GM12891 (cell line): ENCODE data around the gene HCN1.
"Not testable (repeated sequence)": the region's sequence is repeated elsewhere in the genome, so short reads cannot be mapped to it uniquely, and the experiment has no call there.

Experiments
- DNase-seq: peaks from one replicate; pipeline ENCODE4 v3.0.0; 2011; ENCODE audit warnings: low spot score; ENCODE audit not compliant: insufficient read length
- FAIRE-seq: peaks from 2 replicates; lab custom pipeline; 2011; peaks lifted over from hg19 to GRCh38; lab: Jason Lieb, UNC
- PAX5 ChIP-seq: IDR thresholded peaks from 2 replicates; pipeline ENCODE4 v1.6.1; 2011; ENCODE audit warnings: low read length, moderate library complexity, mild to moderate bottlenecking; ENCODE audit not compliant: insufficient read depth, severe bottlenecking
- POLR2A ChIP-seq: IDR thresholded peaks from 2 replicates; pipeline ENCODE4 v1.6.1; 2011; ENCODE audit warnings: low read depth, low read length, control low read depth
- POLR2AphosphoS5 ChIP-seq: IDR thresholded peaks from 2 replicates; pipeline ENCODE4 v1.6.1; 2011; ENCODE audit warnings: low read depth, low read length, control low read depth
- POU2F2 ChIP-seq: IDR thresholded peaks from 2 replicates; pipeline ENCODE4 v1.6.1; 2011; ENCODE audit warnings: low read depth, mild to moderate bottlenecking, control low read depth, low read length, moderate library complexity
- SPI1 ChIP-seq: IDR thresholded peaks from 2 replicates; pipeline ENCODE4 v1.6.1; 2011; ENCODE audit warnings: low read depth, low read length, control low read depth
- TAF1 ChIP-seq: IDR thresholded peaks from 2 replicates; pipeline ENCODE4 v1.6.1; 2011; ENCODE audit warnings: low read depth, low read length, control low read depth

The HCN1 gene

DNA sequence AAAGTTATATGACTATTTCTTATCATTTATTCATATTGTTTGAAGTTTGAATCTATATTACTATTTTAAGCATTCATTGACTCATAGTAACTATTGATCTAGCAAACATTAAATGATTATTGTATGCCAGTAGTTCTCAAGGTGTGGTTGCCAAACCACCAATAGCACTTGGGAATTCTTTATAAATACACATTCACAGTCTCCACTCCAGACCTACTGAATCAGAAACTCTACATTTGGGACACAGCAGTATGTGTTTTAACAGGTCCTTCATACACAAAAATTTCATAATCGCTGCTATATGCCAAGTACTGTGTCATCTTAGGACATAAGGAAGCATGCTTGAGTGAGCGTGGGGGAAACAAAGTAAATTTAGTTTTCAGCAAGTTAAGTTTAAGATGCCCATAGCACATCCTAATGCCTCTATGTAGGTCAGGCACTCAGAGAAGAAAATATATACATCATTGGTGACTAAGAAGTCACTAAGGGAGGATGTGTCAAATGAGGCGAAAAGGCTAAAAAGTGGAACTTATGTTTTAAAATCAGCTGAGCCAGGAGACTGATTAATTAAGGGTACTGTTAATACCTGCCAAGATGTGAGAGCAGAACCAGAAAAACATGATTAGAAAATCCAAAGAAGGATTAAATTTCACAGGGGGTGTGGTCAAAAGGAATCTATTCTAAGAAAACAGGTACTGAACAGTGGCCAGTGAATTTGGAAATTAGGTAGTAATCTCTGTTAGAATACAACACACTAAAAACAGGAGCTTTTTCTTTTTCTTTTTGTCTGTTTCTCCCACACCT is 340.8 kb downstream of the HCN1 start:
- no peak for TF ChIP-seq PAX5
- no peak for TF ChIP-seq SPI1
- no peak for TF ChIP-seq POLR2AphosphoS5
- TF ChIP-seq TAF1, result no peak
- TF ChIP-seq POU2F2, result no peak
- TF ChIP-seq POLR2A, result no peak
- DNase-seq (no peak), FAIRE-seq (no peak)

DNA sequence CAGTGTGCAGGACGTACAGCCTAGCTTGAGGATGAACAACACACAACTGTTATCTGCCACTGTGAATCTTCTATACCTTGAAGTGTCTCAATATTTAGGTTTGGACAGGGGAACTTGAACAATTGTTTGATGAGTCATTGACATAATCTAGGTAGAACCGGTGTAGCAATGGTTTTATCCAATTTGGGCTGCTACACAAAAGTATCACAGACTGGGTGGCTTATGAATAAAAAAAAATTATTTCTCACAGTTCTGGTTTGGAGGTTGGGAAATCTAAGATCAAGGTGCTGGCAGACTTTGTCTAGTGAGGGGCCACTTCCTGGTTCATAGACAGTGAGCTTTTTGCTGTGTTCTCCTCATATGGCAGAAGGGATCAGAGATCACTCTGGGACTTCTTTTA is 359.7 kb downstream of the HCN1 start:
- TF ChIP-seq PAX5 (no peak), SPI1 (no peak), POU2F2 (no peak), POLR2AphosphoS5 (no peak)
- FAIRE-seq (no peak), DNase-seq (no peak)

DNA sequence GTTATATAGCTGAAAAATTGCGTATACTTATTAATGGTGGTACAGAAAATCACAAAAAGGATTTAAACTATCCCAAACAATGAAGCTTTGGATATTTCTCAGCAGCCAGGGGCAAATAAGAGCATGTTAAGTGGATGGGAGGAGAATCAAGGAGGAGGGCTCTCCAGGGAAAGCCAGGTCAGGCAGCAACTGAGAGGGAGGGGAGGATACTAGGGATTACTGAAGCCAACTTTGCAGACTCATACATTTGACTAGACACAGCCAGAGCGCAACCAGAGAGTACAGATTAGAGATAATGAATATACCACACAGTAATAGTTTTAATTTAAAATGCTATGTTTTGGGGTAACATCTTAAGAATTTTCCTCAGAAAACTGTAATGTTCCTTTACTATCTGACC is 360.2 kb downstream of the HCN1 start:
- TF ChIP-seq POLR2AphosphoS5 (no peak), PAX5 (no peak), TAF1 (no peak), POLR2A (no peak), SPI1 (no peak), POU2F2 (no peak)
- DNase-seq, result no peak
- FAIRE-seq, result no peak

DNA sequence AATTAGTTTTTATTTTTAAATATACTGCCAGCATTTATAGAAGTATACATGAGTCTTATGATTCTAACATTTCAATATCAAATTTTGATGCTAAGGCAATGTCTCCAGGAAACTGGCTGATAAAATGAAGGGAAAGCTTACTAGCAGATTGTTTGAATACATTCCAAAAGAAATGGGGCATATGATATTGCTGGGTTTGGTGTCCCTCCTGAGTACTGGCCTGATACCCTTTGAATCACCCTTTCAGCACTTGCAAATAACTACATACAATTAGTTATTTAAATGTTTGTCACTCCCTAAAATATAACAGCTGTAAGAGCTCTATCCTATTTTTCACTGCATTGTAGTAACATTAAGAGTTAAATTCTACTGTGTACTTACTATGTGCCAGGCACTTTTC is 360.8 kb downstream of the HCN1 start:
- DNase-seq, result no peak
- TF ChIP-seq PAX5, result no peak
- TF ChIP-seq POU2F2, result no peak
- TF ChIP-seq POLR2A, result no peak
- no peak for TF ChIP-seq SPI1
- TF ChIP-seq POLR2AphosphoS5, result no peak
- FAIRE-seq, result no peak

DNA sequence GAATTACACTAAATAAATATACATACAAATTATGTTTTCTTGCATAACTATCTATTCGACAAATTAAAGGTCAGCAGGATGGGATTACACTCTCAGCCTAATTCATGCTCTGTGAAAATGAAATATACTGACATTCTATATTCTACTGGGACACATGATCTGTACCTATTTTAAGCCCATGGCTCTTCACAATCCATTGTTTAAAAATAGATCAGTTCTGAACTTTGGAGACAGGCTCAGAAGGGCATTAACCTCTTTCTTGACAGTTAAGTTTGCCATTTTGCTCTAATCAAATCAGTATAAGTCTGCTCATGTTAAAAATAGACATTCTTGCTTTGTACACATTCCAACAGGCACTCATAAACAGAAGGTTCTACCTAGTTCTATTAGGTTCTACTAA is 361.2 kb downstream of the HCN1 start:
- FAIRE-seq (no peak), DNase-seq (no peak)
- TF ChIP-seq POLR2A, result no peak
- no peak for TF ChIP-seq PAX5
- TF ChIP-seq POU2F2, result no peak
- no peak for TF ChIP-seq SPI1
- no peak for TF ChIP-seq TAF1
- TF ChIP-seq POLR2AphosphoS5, result no peak

DNA sequence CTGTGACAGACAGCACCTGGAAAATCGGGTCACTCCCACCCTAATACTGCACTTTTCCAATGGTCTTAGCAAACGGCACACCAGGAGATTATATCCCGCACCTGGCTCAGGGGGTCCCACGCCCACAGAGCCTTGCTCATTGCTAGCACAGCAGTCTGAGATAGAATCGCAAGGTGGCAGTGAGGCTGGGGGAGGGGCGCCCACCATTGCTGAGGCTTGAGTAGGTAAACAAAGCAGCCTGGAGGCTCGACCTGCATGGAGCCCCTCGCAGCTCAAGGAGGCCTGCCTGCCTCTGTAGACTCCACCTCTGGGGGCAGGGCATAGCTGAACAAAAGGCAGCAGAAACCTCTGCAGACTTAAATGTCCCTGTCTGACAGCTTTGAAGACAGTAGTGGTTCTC is 383.6 kb downstream of the HCN1 start:
- not testable (repeated sequence) for FAIRE-seq, DNase-seq

DNA sequence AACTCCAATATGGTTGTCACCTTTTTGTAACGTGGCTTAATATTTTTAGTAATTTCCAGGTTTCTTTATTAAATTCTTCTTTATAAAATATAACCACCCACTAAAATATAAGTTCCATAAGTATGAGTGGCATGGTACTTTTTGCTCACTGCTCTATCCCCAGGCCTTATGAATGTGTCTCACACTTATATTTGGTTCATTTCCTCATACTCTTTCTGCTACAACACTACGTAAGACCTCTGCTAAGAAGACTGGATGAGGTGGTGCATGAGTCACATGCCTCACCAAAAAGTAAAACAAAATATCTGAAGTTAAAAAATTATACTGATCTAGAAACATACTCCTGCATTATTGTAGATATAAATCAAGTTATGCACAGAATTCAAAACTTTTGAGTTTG is 400.9 kb downstream of the HCN1 start:
- TF ChIP-seq POLR2A, result no peak
- TF ChIP-seq POLR2AphosphoS5, result no peak
- no peak for TF ChIP-seq SPI1
- no peak for TF ChIP-seq TAF1
- TF ChIP-seq PAX5, result no peak
- TF ChIP-seq POU2F2, result no peak
- no peak for FAIRE-seq

DNA sequence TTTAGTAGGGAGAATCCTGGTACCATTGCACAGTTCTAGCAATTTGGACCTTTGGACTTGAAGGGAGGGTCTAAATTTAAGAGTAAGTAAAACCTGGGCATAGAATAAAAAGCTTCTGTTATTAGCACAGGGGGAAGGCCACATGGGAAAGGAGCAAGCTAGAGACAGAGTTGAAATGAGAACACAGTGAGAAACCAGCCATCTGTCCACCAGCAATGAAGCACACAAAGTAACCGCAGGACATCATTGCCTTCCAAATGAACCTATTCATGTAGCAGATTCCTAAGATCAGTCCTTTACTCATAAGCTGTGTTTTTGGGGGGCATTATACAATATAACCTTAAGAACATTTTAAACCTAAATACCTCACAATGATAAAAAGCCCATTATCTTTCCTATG is 407.4 kb downstream of the HCN1 start:
- FAIRE-seq (no peak), DNase-seq (no peak)
- no peak for TF ChIP-seq POLR2AphosphoS5
- TF ChIP-seq SPI1, result no peak
- no peak for TF ChIP-seq POLR2A
- no peak for TF ChIP-seq TAF1
- no peak for TF ChIP-seq POU2F2
- no peak for TF ChIP-seq PAX5

More for the DNA sequence above, 400.9 kb downstream of the HCN1 start:
- no peak for DNase-seq

DNA sequence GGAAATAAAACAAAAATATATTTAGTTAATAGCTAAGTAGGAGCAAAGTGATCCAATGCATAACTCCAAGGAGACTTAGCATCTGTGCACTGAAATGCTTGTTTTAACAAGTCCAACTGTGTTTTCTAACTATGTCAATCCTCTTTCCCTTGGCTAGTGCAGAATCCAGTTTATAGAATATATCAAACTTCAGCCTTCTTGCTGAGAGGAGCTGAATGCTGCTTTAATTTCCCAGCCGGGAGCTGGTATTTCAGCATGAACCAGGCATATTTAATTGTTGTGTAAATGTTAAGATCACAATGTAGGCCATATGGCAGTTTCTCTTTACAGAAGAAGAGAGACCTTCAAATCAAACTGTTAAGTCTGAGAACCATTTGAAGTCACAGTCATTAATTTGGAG is 411.7 kb downstream of the HCN1 start:
- no peak for FAIRE-seq
- no peak for DNase-seq
- TF ChIP-seq PAX5 (no peak), SPI1 (no peak), POLR2AphosphoS5 (no peak), TAF1 (no peak), POLR2A (no peak), POU2F2 (no peak)

DNA sequence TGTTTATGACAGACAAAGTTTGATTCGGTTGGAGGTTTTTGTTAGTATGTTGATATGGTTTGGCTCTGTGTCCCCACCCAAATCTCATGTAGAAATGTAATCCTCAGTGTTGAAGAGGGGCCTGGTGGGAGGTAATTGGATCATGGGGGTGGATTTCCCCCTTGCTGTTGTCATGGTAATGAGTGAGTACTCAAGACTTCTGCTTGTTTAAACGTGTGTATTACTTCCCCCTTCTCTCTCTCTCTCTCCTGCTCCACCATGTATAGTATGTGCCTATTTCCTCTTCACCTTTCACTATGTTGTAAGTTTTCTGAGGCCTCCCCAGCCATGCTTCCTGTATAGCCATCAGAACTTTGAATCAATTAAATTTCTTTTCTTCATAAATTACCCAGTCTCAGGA is 415.1 kb downstream of the HCN1 start:
- DNase-seq (no peak), FAIRE-seq (no peak)
- TF ChIP-seq POU2F2, result no peak
- no peak for TF ChIP-seq SPI1
- TF ChIP-seq POLR2A, result no peak
- TF ChIP-seq TAF1, result no peak
- TF ChIP-seq POLR2AphosphoS5, result no peak
- TF ChIP-seq PAX5, result no peak

DNA sequence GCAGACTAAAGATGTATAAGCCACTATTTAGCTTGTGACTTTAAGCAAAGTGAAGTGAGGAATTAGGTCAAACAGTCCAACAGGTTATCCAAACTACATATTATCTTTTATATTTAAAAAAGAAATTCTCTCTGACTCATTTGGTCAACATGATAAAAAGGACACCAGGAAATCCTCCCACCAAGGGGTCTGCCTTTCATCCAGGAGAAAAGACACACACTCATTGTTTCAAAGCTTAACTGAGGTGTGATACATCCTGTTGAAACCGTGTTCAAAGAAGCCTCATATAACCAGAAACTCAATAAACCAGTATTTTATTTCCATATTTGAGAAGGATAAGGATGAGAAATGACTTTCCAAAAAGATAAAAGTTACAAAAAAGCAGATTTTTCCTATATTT is 417.1 kb downstream of the HCN1 start:
- TF ChIP-seq PAX5 (no peak), POU2F2 (no peak), SPI1 (no peak), TAF1 (no peak), POLR2A (no peak)
- FAIRE-seq (no peak), DNase-seq (no peak)
